HG03139 (cell line): ENCODE measurements around the gene MYRF.

Experiments used
- ATAC-seq: cut with Tn5 transposase; IDR thresholded peaks from one replicate; pipeline ENCODE4 v1.9.1; 2021; ENCODE audit not compliant: unreplicated experiment

The MYRF gene

GRCh38 chr11:61815790-61816735, 63.6 kb downstream of the MYRF start:
- peak; percentile 22 for ATAC-seq

- peak; percentile 38 for ATAC-seq
These were observed 64.5 kb downstream of the MYRF start, which contains the start of gene FADS1 for GRCh38 chr11:61816736-61817455. Gene FADS1, minus strand, starts transcription at chr11:61817003. Its CDS starts 74 bp downstream, at chr11:61816929.

DNA sequence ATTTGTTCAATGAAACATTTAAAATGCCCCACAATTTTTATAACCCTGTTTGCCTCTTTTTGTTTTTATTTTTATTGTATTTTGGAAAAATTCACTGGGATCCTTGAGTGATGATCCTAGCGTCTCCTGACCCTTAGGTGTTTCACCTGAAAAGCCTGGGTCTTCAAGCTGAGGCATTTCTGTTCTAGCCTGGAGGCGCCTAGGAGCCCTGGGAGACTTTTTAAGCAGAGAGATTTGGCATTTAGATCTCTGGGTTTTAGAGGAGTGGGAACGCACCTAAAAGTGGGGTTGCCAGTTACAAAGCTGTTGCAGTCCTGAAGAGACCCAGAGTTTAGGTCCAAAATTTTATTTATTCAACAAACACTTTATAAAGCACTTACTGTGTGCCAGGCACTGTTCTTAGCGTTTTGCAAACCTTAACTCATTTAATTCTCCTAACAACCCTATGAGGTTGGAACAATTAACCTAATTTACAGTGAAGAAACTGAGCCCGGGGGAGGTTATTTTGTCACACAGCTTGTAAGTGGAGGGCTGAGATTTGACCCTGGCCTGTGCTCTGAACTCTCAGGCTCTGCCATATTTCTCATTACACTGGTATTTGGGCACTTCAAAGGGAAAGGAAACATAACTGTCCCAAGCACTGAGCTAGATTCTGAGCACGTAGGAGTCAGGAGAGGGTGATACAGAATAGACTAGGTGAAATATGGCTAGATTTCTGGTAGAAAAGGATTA, 65.2 kb downstream of the MYRF start:
- ATAC-seq = no peak

GRCh38 chr11:61820174-61820573, 67.7 kb downstream of the MYRF start:
- ATAC-seq = no peak

DNA sequence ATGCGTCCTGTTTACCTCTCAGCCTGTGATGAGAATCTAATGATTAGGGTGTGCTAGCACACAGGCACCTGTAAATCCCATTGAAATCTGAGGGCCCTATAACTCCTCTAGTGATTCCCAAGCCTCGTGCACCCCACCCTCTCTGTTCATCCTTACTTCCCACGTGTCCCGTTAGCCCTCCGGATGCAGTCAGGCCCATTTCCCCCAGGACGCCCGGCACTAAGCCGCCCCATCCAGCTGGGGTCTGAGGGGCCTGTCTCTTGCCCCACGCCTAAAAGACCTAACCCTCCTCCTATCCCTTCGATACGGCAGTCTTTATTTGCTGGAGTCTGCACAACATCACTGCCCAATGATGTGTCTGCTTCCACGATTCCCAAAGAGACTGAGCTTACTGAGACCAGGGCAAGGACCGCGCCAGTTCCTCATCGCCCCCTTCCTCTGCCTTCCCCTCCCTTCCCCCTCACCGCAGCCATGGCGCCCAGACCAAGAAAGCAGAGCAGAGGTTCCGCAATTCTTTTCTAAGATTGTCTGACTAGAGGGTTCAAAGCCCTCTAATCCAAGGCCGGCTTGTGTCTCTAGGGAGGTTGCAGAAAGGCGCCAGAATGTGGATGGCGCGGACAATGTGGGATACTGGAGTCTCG, 74.6 kb downstream of the MYRF start:
- ATAC-seq = no peak

DNA sequence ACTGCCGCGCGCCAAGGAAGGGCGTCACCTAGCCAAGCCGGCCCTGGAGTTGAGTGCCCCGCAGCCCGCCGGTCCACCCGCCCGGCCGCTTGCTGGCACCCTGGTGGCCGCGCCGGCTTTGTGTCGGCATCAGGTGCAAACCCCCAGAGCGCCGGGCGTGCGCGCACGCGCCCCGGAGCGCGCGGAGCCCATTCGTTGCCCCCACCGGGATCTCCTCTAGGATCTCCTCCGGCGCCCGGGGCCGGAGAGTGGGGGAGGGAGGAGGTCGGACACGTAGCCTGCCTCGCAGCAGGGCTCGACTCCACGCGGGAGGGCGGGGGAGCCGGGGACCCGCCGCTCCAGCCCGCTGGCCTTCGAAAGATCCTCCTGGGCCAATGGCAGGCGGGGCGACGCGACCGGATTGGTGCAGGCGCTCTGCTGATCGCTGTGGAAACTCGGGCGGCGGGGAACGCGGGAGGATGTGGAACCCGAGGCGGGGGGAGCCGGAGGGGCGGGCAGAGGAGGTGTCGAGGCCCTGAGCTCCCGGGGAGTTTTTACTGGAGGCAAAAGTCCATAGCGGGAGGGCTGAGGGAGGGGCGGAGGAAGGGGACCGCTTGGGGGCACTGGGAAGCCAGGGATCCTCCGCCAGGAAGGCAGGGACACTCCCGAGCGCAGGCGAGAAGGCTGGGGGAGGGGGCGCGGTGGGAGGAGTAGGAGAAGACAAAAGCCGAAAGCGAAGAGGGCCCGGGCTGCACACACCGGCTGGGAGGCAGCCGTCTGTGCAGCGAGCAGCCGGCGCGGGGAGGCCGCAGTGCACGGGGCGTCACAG, 75.3 kb downstream of the MYRF start, which contains the start of gene FADS2:
FADS2 (plus strand) TSS at position 730 of the 808 bp plus-strand sequence. CDS start 91 bp downstream, outside the sequence.
- peak; percentile 65 for ATAC-seq

DNA sequence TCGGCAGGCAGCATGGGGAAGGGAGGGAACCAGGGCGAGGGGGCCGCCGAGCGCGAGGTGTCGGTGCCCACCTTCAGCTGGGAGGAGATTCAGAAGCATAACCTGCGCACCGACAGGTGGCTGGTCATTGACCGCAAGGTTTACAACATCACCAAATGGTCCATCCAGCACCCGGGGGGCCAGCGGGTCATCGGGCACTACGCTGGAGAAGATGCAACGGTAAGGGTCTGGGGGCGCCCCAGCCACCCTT, 75.9 kb downstream of the MYRF start:
- no peak for ATAC-seq

DNA sequence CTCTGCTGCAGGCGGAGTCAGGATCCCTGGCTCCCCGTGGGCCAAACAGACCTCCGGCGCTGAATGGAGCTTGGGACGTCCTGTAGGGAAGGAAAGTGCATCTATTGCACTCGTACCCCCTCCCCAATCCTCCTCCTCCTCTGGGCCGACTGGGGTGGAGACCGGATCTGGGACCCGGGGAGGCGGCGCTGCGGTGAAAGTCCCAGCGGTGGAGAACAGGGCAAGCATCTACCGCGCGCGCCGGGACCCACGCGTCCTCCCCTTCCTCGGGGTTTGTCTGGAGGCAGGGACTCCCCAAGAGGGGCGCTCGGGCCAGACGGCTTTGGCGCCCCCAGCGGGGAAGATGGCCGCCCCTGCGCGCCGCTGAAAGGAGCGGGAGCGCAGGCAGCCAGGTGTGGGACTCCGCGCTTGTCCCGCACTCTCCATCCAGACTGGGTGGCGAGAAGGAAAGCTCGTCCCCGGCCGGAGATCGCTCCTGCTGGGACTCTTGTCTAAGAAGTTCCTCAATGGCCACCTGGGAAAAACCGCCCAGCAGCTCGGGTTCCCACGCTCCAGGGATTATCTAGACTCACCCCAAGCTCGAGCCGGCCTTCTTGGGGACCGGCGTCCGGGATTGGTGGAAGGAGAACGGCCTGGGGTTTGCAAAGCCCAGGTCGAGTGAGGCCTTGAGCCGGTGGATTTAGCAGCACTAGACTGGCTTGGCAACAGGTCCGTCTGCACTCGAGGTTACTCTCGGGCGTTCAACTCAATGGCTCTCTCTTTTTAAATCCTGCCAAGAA, 76.4 kb downstream of the MYRF start:
- ATAC-seq = no peak

DNA sequence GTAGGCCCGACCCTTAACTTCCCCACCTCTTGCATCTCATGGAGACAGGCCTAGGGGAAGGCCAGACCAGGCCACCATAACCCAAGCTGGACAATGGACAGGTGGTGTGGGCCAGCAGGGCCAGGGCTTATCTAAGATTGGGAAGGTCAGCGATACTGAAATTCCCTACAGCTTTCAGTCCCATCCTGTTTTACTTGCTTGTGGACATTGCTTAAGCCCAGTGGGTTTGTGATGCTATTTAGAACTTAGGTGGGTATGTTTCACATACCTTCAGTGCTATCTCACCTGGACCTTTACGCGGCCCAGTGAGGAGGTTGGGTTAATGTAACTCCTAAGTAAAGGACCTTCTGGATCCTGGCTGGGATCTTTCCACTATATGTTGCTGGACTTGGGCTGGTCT, 77.4 kb downstream of the MYRF start:
- ATAC-seq = no peak

GRCh38 chr11:61830237-61831105, 78.0 kb downstream of the MYRF start:
- ATAC-seq = no peak

DNA sequence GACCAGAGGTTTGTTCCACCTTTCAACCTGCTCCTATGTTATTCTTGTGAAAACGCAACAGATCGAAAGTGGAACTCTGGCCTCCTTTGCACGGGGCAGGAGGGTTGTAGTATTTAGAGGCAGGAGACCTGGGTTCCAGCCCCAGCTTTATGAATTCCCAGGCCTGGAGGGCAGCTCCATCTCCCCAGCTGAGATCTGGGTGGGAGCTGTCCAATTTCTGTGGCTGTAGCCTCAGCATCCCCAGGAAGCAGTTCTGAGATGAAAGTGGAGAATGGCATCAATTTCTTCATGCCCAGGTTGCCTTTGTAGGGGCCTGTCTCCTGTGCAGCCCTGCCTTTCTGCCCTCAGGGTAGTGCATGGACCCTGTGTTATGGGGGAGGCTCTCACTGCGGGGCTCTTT, 79.8 kb downstream of the MYRF start:
- no peak for ATAC-seq

- ATAC-seq = no peak
These were observed 80.3 kb downstream of the MYRF start for GRCh38 chr11:61832754-61833153.

DNA sequence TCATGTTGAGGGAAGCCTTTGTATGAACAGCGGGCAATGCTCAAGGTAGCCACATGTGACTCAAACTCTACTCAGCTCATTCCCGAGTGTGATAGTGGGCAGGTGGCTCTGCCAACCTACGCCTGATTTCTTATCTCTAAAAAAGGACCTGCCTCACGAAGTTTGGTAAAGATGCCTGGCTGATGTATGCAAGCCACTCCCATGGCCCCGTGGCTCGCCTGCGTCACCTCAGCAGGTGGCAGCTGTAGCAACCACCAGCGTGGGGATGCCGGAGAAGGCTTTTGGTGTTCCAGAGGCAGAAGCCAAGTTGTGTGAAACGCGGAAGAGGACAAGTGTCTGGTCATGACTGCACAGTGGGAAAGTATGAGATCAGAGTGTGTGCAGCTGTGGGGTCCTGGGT, 81.0 kb downstream of the MYRF start:
- no peak for ATAC-seq

- no peak for ATAC-seq
These were observed 81.5 kb downstream of the MYRF start for GRCh38 chr11:61833926-61834277.

DNA sequence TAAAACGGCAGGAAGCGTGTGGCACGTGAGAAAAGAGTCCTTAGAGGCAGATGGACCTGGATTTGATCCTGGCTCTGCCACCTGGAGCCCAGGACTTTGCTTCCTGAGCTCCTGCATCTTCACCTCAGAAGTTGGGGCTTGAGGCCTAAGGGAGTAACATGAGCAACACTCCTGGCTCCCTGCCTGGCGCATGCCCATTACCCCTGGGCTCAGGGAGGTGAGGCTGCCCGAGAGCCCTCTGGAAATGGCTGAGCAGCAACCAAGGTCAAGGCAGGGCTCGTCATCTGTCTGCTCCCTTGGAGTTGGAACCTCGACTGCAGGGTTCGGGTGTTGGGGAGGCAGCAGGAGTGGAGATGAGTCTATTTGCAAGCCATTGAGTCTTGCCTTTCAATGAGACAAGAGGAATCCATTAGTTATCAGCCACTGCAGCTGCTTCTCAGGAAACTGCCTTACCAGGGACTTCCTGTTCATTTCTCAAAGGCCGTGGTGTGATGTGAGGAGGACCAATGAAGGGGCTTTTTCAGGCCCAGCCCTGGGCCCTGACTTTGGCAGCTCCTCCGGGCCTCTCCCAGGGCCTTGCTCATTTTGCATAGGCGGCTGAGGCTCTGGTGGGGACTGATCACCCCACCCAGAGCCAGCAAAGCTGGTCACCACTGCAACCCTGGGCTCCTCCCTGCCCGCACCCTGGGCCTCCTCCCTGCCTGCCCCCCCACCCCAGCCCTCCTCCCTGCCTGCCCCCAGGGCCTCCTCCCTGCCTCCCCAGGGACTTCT, 82.0 kb downstream of the MYRF start:
- peak; percentile 91 for ATAC-seq

- no peak for ATAC-seq
These were observed 83.8 kb downstream of the MYRF start for GRCh38 chr11:61836193-61836592.

DNA sequence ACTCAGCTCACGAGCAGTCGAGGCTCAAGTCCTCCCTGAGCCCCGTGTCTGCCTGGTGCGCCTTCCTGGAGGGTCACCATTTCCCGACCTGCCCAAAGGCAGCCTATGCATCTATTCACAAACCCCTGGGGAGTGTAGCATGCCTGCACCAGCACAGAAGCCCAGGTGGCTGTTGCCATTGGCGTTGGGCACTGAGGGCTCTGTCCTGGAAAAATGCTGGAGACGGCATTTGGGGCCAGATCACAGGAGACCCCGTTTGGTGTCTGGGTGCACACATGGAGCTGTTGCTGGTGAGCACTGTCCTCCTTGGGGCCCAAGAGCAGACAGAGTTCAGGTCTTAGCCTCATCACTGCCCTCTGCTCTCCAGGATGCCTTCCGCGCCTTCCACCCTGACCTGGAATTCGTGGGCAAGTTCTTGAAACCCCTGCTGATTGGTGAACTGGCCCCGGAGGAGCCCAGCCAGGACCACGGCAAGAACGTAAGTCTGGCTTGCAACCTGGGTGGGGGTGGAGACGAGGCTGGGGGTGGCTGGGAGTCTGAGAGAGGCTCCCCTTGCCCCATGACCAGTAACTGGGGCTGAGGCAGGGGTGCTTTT, 85.1 kb downstream of the MYRF start:
- no peak for ATAC-seq
